T-cell (primary cell): ENCODE results near the gene RELL2. TPM values are rescaled to one million over a fixed set of nuclear protein-coding genes. Genes with fewer than 3 reads are reported as not detected.
A peak's percentile ranks its signal among the peaks of the same experiment; 100 is the strongest.

ENCODE experiments used
- ATAC-seq, 4 experiments: fragments of 200-7000 bp in 3 of 4; fragments of 150-1000 bp in 1 of 4; cut with Tn5 transposase; replicated peaks in 1 of 4; 1 replicate in 3 of 4; 2 replicates in 1 of 4; pipeline ENCODE4 v1.10.0; 2021; ENCODE audit warnings: moderate library complexity in 3 of 4, mild to moderate bottlenecking in 2 of 4, moderate number of reproducible peaks in 1 of 4
- CTCF ChIA-PET, 2 donors: fragments of 300-600 bp; sonication (Branson Sonifier 250); formaldehyde crosslinking; loops; one replicate each; lab custom pipeline; 2022; ENCODE audit warnings: antibody characterized with exemption in 2 of 2; lab: Charles Lee
- POLR2A ChIA-PET, 2 donors: fragments of 300-600 bp; sonication (Branson Sonifier 250); formaldehyde crosslinking; loops; one replicate each; lab custom pipeline; 2022; ENCODE audit warnings: antibody characterized with exemption in 2 of 2; lab: Charles Lee
- DNase-seq, 35 experiments: peaks; one replicate each; pipeline versions ENCODE4 v3.0.0 to v3.0.0-alpha.2; 2013 to 2023
- H3K27ac ChIP-seq: one replicate; pipeline ENCODE4 v1.5.1; 2013; ENCODE audit warnings: low read length
- H3K27me3 ChIP-seq, 2 experiments: replicated peaks in 1 of 2; 1 replicate in 1 of 2; 2 replicates in 1 of 2; pipeline versions ENCODE4 v1.6.1 to v1.7.0; 2013; ENCODE audit warnings: low read length in 1 of 2, mixed read lengths in 1 of 2; ENCODE audit not compliant: control insufficient read depth in 2 of 2, insufficient read depth in 2 of 2; ENCODE audit errors: extremely low read depth in 1 of 2
- H3K36me3 ChIP-seq, 2 donors: 1 replicate in 1 of 2; 2 replicates in 1 of 2; pipeline versions ENCODE4 v1.6.1 to v1.7.0; 2013; ENCODE audit warnings: low read length in 1 of 2; ENCODE audit not compliant: control insufficient read depth in 2 of 2, insufficient read depth in 1 of 2; ENCODE audit errors: extremely low read depth in 1 of 2
- H3K4me1 ChIP-seq, 2 experiments: 1 replicate in 1 of 2; 2 replicates in 1 of 2; pipeline versions ENCODE4 v1.6.1 to v1.7.0; 2013; ENCODE audit warnings: low read length in 2 of 2, mixed read lengths in 1 of 2; ENCODE audit not compliant: insufficient read depth in 2 of 2, control insufficient read depth in 1 of 2; ENCODE audit errors: extremely low read depth in 1 of 2
- H3K4me3 ChIP-seq, 2 donors: 1 replicate in 1 of 2; 2 replicates in 1 of 2; pipeline versions ENCODE4 v1.5.1 to v1.7.0; 2013; ENCODE audit warnings: mild to moderate bottlenecking in 2 of 2, low read length in 1 of 2, moderate library complexity in 1 of 2; ENCODE audit not compliant: control insufficient read depth in 1 of 2; ENCODE audit errors: extremely low read depth in 1 of 2
- H3K9me3 ChIP-seq: 2 replicates; pipeline ENCODE4 v1.7.0; 2013
- H3K27ac Mint-ChIP-seq, 2 donors: one replicate each; pipeline ENCODE4 v1.8.0; 2020 to 2021; ENCODE audit warnings: mild to moderate bottlenecking in 2 of 2, mixed read lengths in 2 of 2
- H3K27me3 Mint-ChIP-seq, 2 donors: one replicate each; pipeline ENCODE4 v1.8.0; 2021 to 2022; ENCODE audit warnings: mixed read lengths in 2 of 2
- H3K36me3 Mint-ChIP-seq: one replicate; pipeline ENCODE4 v1.8.0; 2021; ENCODE audit warnings: mixed read lengths
- H3K4me1 Mint-ChIP-seq, 3 donors: one replicate each; pipeline ENCODE4 v1.8.0; 2020 to 2022; ENCODE audit warnings: mixed read lengths in 3 of 3, mild to moderate bottlenecking in 1 of 3
- H3K4me3 Mint-ChIP-seq, 3 donors: one replicate each; pipeline ENCODE4 v1.8.0; 2020 to 2022; ENCODE audit warnings: mild to moderate bottlenecking in 3 of 3, mixed read lengths in 3 of 3, moderate library complexity in 3 of 3
- H3K9me3 Mint-ChIP-seq, 3 donors: one replicate each; pipeline ENCODE4 v1.8.0; 2020 to 2022; ENCODE audit warnings: mixed read lengths in 3 of 3
- WGBS: methylation state at CpG from one replicate; pipeline ENCODE4 v1.1.5; 2013; ENCODE audit warnings: missing lambda C conversion rate; ENCODE audit not compliant: insufficient coverage; 5-methylcytosine and 5-hydroxymethylcytosine counted together
- total RNA-seq, 35 experiments: library from RNA in 6 of 35; stranded (reverse) in 6 of 35; fragments of 120-200 nt in 1 of 35; gene quantifications; one replicate each; pipeline versions ENCODE4 v1.2.1 to v1.2.4 and lab custom pipeline; 2013 to 2026

The RELL2 gene
- total RNA-seq, 5 donors from 2014 or later (not counting 1 experiment from before 2014, with no cell fraction given): 15.3 to 30.7 (median 26.0) TPM

GRCh38 chr5:141685591-141685990 lies 48.8 kb downstream of the RELL2 start:
- Histone ChIP-seq H3K4me1 (peaks cover 14 to 31% of the 10 kb centered on the region in 2 experiments), H3K27ac (no peak overlapping the region), H3K36me3 (no peaks in the 10 kb centered on the region), H3K9me3 (no peaks in the 10 kb centered on the region), H3K4me3 (no peak overlapping the region), H3K27me3 (peaks cover 0 to 6% of the 10 kb centered on the region in 2 experiments)
- Mint-ChIP-seq H3K36me3 (no peaks in the 10 kb centered on the region), H3K4me1 (peaks cover 26 to 31% (median 27%) of the 10 kb centered on the region in 3 donors), H3K4me3 (no peak overlapping the region), H3K9me3 (no peaks in the 10 kb centered on the region), H3K27me3 (peaks cover 4 to 13% of the 10 kb centered on the region in 2 donors), H3K27ac (peak overlapping the region in 1 of 2 donors; percentile 27)
- no peak for ATAC-seq
- ChIA-PET CTCF (interaction anchor here in 1 of 2 donors (0.6 kb wide), 1 partner anchor 106 kb away, joined by 3 read pairs; no protein-coding TSS in a partner anchor), POLR2A (no interaction called here)
- DNase-seq: no peak
- WGBS: 89% methylated on average over 1 of the region's 1 CpG

- 71% methylated on average over 2 of the region's 3 CpGs for whole genome bisulfite sequencing
- DNase-seq: no peak
- H3K4me1 Mint-ChIP-seq: peaks cover 17 to 21% (median 17%) of the 10 kb centered on the region in 3 donors
- no peak overlapping the region for H3K4me3 Mint-ChIP-seq
- peaks cover 0 to 9% of the 10 kb centered on the region in 2 experiments for H3K27me3 ChIP-seq
- peak overlapping the region in 1 of 2 donors; percentile 4 for H3K27ac Mint-ChIP-seq
- ChIA-PET POLR2A (interaction anchor here in 1 of 2 donors (0.6 kb wide), 1 partner anchor 216 kb away, joined by 3 read pairs; no protein-coding TSS in a partner anchor), CTCF (interaction anchor here in 1 of 2 donors (0.7 kb wide), 3 partner anchors 192 to 283 kb away, joined by 3 to 5 read pairs (median 3); partner anchors contain the start of gene PCDH1)
- H3K27ac ChIP-seq: no peak overlapping the region
- peaks cover 6 to 13% of the 10 kb centered on the region in 2 donors for H3K27me3 Mint-ChIP-seq
- H3K9me3 Mint-ChIP-seq: no peaks in the 10 kb centered on the region
- ATAC-seq: no peak
- no peaks in the 10 kb centered on the region for H3K9me3 ChIP-seq
- peaks cover 11 to 21% of the 10 kb centered on the region in 2 experiments for H3K4me1 ChIP-seq
- no peaks in the 10 kb centered on the region for H3K36me3 ChIP-seq
- H3K36me3 Mint-ChIP-seq: no peaks in the 10 kb centered on the region
- H3K4me3 ChIP-seq: no peak overlapping the region
These were observed 50.0 kb downstream of the RELL2 start for GRCh38 chr5:141686648-141687416.

Other genes starting within 250 kb of the RELL2 start
- under 1 TPM; 0.09 to 0.29 (median 0.19) TPM for gene PCDHGB4, start 249.3 kb upstream of the RELL2 start, total RNA-seq
- under 1 TPM in 3 of 5 donors, not detected in 2; 0.05 to 0.13 (median 0.09) TPM for gene PCDHGA8, start 244.4 kb upstream of the RELL2 start, total RNA-seq
- under 1 TPM; 0.26 to 0.96 (median 0.39) TPM for gene PCDHGB5, start 239.1 kb upstream of the RELL2 start, total RNA-seq
- gene PCDHGA9, start 234.2 kb upstream of the RELL2 start, total RNA-seq: under 1 TPM in 4 of 5 donors, not detected in 1; 0.14 to 0.26 (median 0.19) TPM
- gene PCDHGB6, start 229.0 kb upstream of the RELL2 start, total RNA-seq: under 1 TPM in 4 of 5 donors, not detected in 1; 0.19 to 0.59 (median 0.37) TPM
- gene PCDHGA10, start 224.0 kb upstream of the RELL2 start, total RNA-seq: under 1 TPM; 0.10 to 0.53 (median 0.32) TPM
- gene PCDHGB7, start 219.3 kb upstream of the RELL2 start, total RNA-seq: under 1 TPM; 0.16 to 0.33 (median 0.22) TPM
- under 1 TPM in 4 of 5 donors, not detected in 1; 0.06 to 0.44 (median 0.11) TPM for gene PCDHGA11, start 215.9 kb upstream of the RELL2 start, total RNA-seq
- gene PCDHGA12, start 206.5 kb upstream of the RELL2 start, total RNA-seq: under 1 TPM in 4 of 5 donors, not detected in 1; 0.09 to 0.53 (median 0.22) TPM
- under 1 TPM in 4 of 5 donors, not detected in 1; 0.12 to 0.30 (median 0.24) TPM for gene PCDHGC3, start 161.0 kb upstream of the RELL2 start, total RNA-seq
- gene PCDHGC4, start 152.0 kb upstream of the RELL2 start, total RNA-seq: under 1 TPM in 2 of 5 donors, not detected in 3; 0.18 to 0.51 TPM
- not detected for gene PCDHGC5, start 147.9 kb upstream of the RELL2 start, total RNA-seq
- gene DIAPH1, start 18.0 kb upstream of the RELL2 start, total RNA-seq: 100 to 1,000 TPM; 190 to 271 (median 211) TPM
- gene HDAC3, start 148 bp upstream of the RELL2 start, total RNA-seq: 10 to 100 TPM; 68.5 to 78.5 (median 73.8) TPM
- 100 to 1,000 TPM in 3 of 5 donors, 10 to 100 TPM in 2; 68.5 to 103 (median 101) TPM for gene FCHSD1, start 14.4 kb downstream of the RELL2 start, total RNA-seq
- gene ARAP3, start 45.2 kb downstream of the RELL2 start, total RNA-seq: 10 to 100 TPM in 3 of 5 donors, 1 to 10 TPM in 2; 1.2 to 25.6 (median 20.5) TPM
- 1 to 10 TPM in 2 of 5 donors, under 1 TPM in 3; 0.23 to 3.0 (median 0.82) TPM for gene PCDH1, start 241.4 kb downstream of the RELL2 start, total RNA-seq